Omental fat pad (tissue), 4 donors: ENCODE measurements around the gene NPSR1. TPM values are rescaled to one million over a fixed set of nuclear protein-coding genes. Genes with fewer than 3 reads are reported as not detected.

Experiments
- ATAC-seq: fragments of 150-250 bp; one replicate; pipeline ENCODE4 v1.9.1; 2016; ENCODE audit warnings: mild to moderate bottlenecking, moderate library complexity; ENCODE audit not compliant: low FRiP score
- DNase-seq: peaks from one replicate; pipeline ENCODE4 v3.0.0-alpha.2; 2019; ENCODE audit warnings: low spot score
- total RNA-seq, 4 donors: library from RNA; depleted of rRNA; stranded (reverse); fragments of >200 nt; gene quantifications; one replicate each; pipeline ENCODE4 v1.1.0, GENCODE V29; 2016
- TF ChIP-seq, protein P1 (sequence below), 3 donors: fragments of 450-650 bp; IDR thresholded peaks; one replicate each; pipeline ENCODE4 v1.5.1; 2016 to 2017; ENCODE audit warnings: antibody characterized with exemption in 3 of 3, mild to moderate bottlenecking in 3 of 3, moderate library complexity in 2 of 3

The NPSR1 gene
- total RNA-seq, 4 donors from 2014 or later: not detected

DNA sequence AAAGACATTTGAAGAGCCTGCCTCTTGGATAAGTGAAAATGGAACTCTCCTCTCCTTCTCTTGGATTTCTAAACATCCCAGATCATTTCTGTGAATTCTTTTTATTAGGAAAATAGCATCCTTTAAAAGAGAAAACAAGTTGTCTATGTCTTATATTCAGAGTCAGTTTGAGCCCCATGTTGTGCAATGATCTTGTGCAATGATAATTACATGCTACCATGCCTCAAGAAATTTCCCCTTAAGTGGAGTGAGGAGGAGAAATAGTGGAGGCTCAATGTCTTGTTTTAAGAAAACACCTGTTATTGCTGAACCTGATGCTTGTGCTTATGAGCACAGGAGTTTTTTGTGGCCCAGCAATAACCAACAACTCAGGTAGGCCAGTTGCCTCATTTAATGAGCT is 103.6 kb downstream of the NPSR1 start:
- no peak for ATAC-seq
- TF ChIP-seq, protein P1, sequence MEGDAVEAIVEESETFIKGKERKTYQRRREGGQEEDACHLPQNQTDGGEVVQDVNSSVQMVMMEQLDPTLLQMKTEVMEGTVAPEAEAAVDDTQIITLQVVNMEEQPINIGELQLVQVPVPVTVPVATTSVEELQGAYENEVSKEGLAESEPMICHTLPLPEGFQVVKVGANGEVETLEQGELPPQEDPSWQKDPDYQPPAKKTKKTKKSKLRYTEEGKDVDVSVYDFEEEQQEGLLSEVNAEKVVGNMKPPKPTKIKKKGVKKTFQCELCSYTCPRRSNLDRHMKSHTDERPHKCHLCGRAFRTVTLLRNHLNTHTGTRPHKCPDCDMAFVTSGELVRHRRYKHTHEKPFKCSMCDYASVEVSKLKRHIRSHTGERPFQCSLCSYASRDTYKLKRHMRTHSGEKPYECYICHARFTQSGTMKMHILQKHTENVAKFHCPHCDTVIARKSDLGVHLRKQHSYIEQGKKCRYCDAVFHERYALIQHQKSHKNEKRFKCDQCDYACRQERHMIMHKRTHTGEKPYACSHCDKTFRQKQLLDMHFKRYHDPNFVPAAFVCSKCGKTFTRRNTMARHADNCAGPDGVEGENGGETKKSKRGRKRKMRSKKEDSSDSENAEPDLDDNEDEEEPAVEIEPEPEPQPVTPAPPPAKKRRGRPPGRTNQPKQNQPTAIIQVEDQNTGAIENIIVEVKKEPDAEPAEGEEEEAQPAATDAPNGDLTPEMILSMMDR (IDR thresholded peaks at IDR 0.05): no peak
- no peak for DNase-seq

GRCh38 chr7:34762764-34763163 is 104.7 kb downstream of the NPSR1 start:
- ATAC-seq (no peak), DNase-seq (no peak)
- TF ChIP-seq, protein P1 (IDR thresholded peaks at IDR 0.05): no peak

- TF ChIP-seq, protein P1 (IDR thresholded peaks at IDR 0.05): no peak
- no peak for ATAC-seq
Observed at GRCh38 chr7:34772296-34772938, 114.4 kb downstream of the NPSR1 start.

GRCh38 chr7:34776748-34777358 is 118.8 kb downstream of the NPSR1 start:
- TF ChIP-seq, protein P1 (IDR thresholded peaks at IDR 0.05): no peak
- ATAC-seq: no peak
- no peak for DNase-seq

More at GRCh38 chr7:34772296-34772938, 114.4 kb downstream of the NPSR1 start:
- DNase-seq: no peak

GRCh38 chr7:34780546-34780945 is 122.5 kb downstream of the NPSR1 start:
- TF ChIP-seq, protein P1 (IDR thresholded peaks at IDR 0.05): no peak
- ATAC-seq: no peak
- no peak for DNase-seq

- DNase-seq (no peak), ATAC-seq (no peak)
- TF ChIP-seq, protein P1 (IDR thresholded peaks at IDR 0.05): no peak
Observed at GRCh38 chr7:34787586-34787985, 129.6 kb downstream of the NPSR1 start.

GRCh38 chr7:34806831-34807230 is 148.8 kb downstream of the NPSR1 start:
- TF ChIP-seq, protein P1 (IDR thresholded peaks at IDR 0.05): no peak
- DNase-seq: no peak
- no peak for ATAC-seq
